H1 (cell line): Measurements from ENCODE around the gene PTMA. TPM values are rescaled to one million over a fixed set of nuclear protein-coding genes. Genes with fewer than 3 reads are reported as not detected.

ENCODE experiments used
- CTCF ChIA-PET: fragments of 300-600 bp; sonication (Branson Sonifier 250); formaldehyde crosslinking; loops from one replicate; lab custom pipeline; 2021; ENCODE audit not compliant: partially characterized antibody; lab: Charles Lee
- POLR2A ChIA-PET: fragments of 300-600 bp; sonication (Branson Sonifier 250); formaldehyde crosslinking; loops from one replicate; lab custom pipeline; 2021; ENCODE audit warnings: inconsistent platforms; ENCODE audit not compliant: partially characterized antibody; lab: Charles Lee
- DNase-seq, 2 experiments: peaks; one replicate each; pipeline versions ENCODE4 v3.0.0 to v3.0.0-alpha.2; 2010 to 2022; ENCODE audit warnings: low spot score in 2 of 2, low read depth in 1 of 2, mixed read lengths in 1 of 2
- FAIRE-seq: peaks from 2 replicates; lab custom pipeline; 2011; peaks lifted over from hg19 to GRCh38; lab: Jason Lieb, UNC
- H2AFZ ChIP-seq: 2 replicates; pipeline ENCODE4 v1.8.1; 2012; ENCODE audit warnings: low read length, inconsistent platforms
- H2AK5ac ChIP-seq: 2 replicates; pipeline ENCODE4 v1.6.1; 2013; ENCODE audit warnings: low read depth, low read length
- H2BK120ac ChIP-seq: replicated peaks from 2 replicates; pipeline ENCODE3; 2013; ENCODE audit warnings: low read depth, low read length, inconsistent platforms
- H2BK12ac ChIP-seq: 2 replicates; pipeline ENCODE4 v1.6.1; 2013; ENCODE audit warnings: low read depth, low read length
- H2BK15ac ChIP-seq: 2 replicates; pipeline ENCODE4 v1.6.1; 2013; ENCODE audit warnings: low read length
- H2BK20ac ChIP-seq: 2 replicates; pipeline ENCODE4 v1.6.1; 2013; ENCODE audit warnings: low read length
- H2BK5ac ChIP-seq: 2 replicates; pipeline ENCODE4 v1.6.1; 2013; ENCODE audit warnings: low read depth, low read length
- H3K14ac ChIP-seq: 2 replicates; pipeline ENCODE4 v1.6.1; 2013; ENCODE audit warnings: inconsistent platforms; ENCODE audit not compliant: insufficient read length
- H3K18ac ChIP-seq: 2 replicates; pipeline ENCODE4 v1.6.1; 2013; ENCODE audit warnings: low read length; ENCODE audit errors: extremely low read depth
- H3K23ac ChIP-seq: 2 replicates; pipeline ENCODE4 v1.6.1; 2013; ENCODE audit warnings: inconsistent platforms; ENCODE audit not compliant: insufficient read length
- H3K23me2 ChIP-seq: 2 replicates; pipeline ENCODE4 v1.6.1; 2013; ENCODE audit warnings: low read depth, low read length
- H3K27ac ChIP-seq: 2 replicates; pipeline ENCODE4 v1.6.1; 2011; ENCODE audit warnings: low read depth, low read length, inconsistent platforms
- H3K27me3 ChIP-seq, 4 experiments: replicated peaks in 1 of 4; 1 replicate in 1 of 4; 2 replicates in 3 of 4; pipeline versions ENCODE4 v1.6.1 to v1.8.1; 2011 to 2013; ENCODE audit warnings: low read length in 3 of 4, mild to moderate bottlenecking in 3 of 4, inconsistent platforms in 2 of 4, mixed read lengths in 2 of 4, moderate library complexity in 1 of 4; ENCODE audit not compliant: control insufficient read depth in 3 of 4, insufficient read depth in 3 of 4; ENCODE audit errors: extremely low read depth in 1 of 4
- H3K36me3 ChIP-seq, 4 experiments: 2 replicates each; pipeline versions ENCODE4 v1.6.1 to v1.8.1; 2011 to 2013; ENCODE audit warnings: mild to moderate bottlenecking in 4 of 4, low read length in 3 of 4, moderate library complexity in 2 of 4, control low read depth in 1 of 4, inconsistent platforms in 1 of 4; ENCODE audit not compliant: insufficient read depth in 4 of 4, control insufficient read depth in 2 of 4
- H3K4ac ChIP-seq: replicated peaks from 2 replicates; pipeline ENCODE3; 2013; ENCODE audit warnings: low read length, low read depth, mixed read lengths, inconsistent platforms; ENCODE audit not compliant: insufficient read length
- H3K4me1 ChIP-seq, 4 experiments: replicated peaks in 1 of 4; 1 replicate in 1 of 4; 2 replicates in 3 of 4; pipeline versions ENCODE4 v1.6.1 to v1.8.1; 2011 to 2013; ENCODE audit warnings: low read length in 3 of 4, inconsistent platforms in 2 of 4, mixed read lengths in 1 of 4; ENCODE audit not compliant: insufficient read depth in 4 of 4, control insufficient read depth in 3 of 4
- H3K4me2 ChIP-seq, 2 experiments: 2 replicates each; pipeline versions ENCODE4 v1.6.1 to v1.8.1; 2011 to 2013; ENCODE audit warnings: low read depth in 2 of 2, low read length in 2 of 2, control low read depth in 1 of 2, inconsistent platforms in 1 of 2, mild to moderate bottlenecking in 1 of 2; ENCODE audit not compliant: insufficient read depth in 1 of 2
- H3K4me3 ChIP-seq, 4 experiments: fragments of 200-600, 300-600 bp in 1 of 4; sonication (generic), shearing (Covaris generic), sonication (Bioruptor Twin) in 1 of 4; 2 replicates each; pipeline versions ENCODE4 v1.5.1 to v1.8.1; 2011 to 2016; ENCODE audit warnings: low read length in 4 of 4, low read depth in 3 of 4, control low read depth in 2 of 4, inconsistent platforms in 2 of 4, mild to moderate bottlenecking in 2 of 4, mixed read lengths in 1 of 4, moderate library complexity in 1 of 4; ENCODE audit not compliant: insufficient read depth in 2 of 4; ENCODE audit errors: extremely low read depth in 1 of 4
- H3K56ac ChIP-seq: replicated peaks from 2 replicates; pipeline ENCODE3; 2013; ENCODE audit warnings: low read depth, mild to moderate bottlenecking, mixed read lengths, low read length, inconsistent platforms; ENCODE audit not compliant: insufficient read length
- H3K79me1 ChIP-seq: 2 replicates; pipeline ENCODE4 v1.6.1; 2013; ENCODE audit warnings: low read depth, low read length, control low read depth
- H3K79me2 ChIP-seq, 2 experiments: 2 replicates each; pipeline versions ENCODE4 v1.6.1 to v1.8.1; 2012 to 2013; ENCODE audit warnings: low read length in 2 of 2, mild to moderate bottlenecking in 2 of 2, inconsistent platforms in 1 of 2; ENCODE audit not compliant: insufficient read depth in 2 of 2, control insufficient read depth in 1 of 2
- H3K9ac ChIP-seq, 4 experiments: replicated peaks in 1 of 4; 1 replicate in 1 of 4; 2 replicates in 3 of 4; pipeline versions ENCODE4 v1.6.1 to v1.8.1; 2011 to 2013; ENCODE audit warnings: low read depth in 3 of 4, low read length in 3 of 4, control low read depth in 2 of 4, mild to moderate bottlenecking in 2 of 4, moderate library complexity in 2 of 4, inconsistent platforms in 1 of 4; ENCODE audit errors: extremely low read depth in 1 of 4
- H3K9me3 ChIP-seq, 2 experiments: 2 replicates each; pipeline versions ENCODE4 v1.6.1 to v1.8.1; 2012 to 2013; ENCODE audit warnings: mild to moderate bottlenecking in 2 of 2, moderate library complexity in 2 of 2, control low read depth in 1 of 2, inconsistent platforms in 1 of 2, low read depth in 1 of 2, low read length in 1 of 2, mixed read lengths in 1 of 2; ENCODE audit not compliant: insufficient read depth in 2 of 2
- H4K20me1 ChIP-seq, 2 experiments: replicated peaks in 1 of 2; 2 replicates each; pipeline versions ENCODE3 to v1.8.1; 2011 to 2013; ENCODE audit warnings: inconsistent platforms in 2 of 2, low read length in 2 of 2, mild to moderate bottlenecking in 1 of 2; ENCODE audit not compliant: insufficient read depth in 2 of 2, control insufficient read depth in 1 of 2
- H4K5ac ChIP-seq: 2 replicates; pipeline ENCODE4 v1.6.1; 2013; ENCODE audit warnings: low read length, low read depth, mixed read lengths, inconsistent platforms; ENCODE audit not compliant: insufficient read length
- H4K8ac ChIP-seq: 2 replicates; pipeline ENCODE4 v1.8.0; 2013; ENCODE audit warnings: mild to moderate bottlenecking, moderate library complexity, low read length, inconsistent platforms; ENCODE audit not compliant: insufficient read depth; ENCODE audit errors: extremely low read depth
- H4K91ac ChIP-seq: replicated peaks from 2 replicates; pipeline ENCODE3; 2013; ENCODE audit warnings: low read length, mixed read lengths, inconsistent platforms; ENCODE audit not compliant: insufficient read length
- BACH1 ChIP-seq: IDR thresholded peaks from 2 replicates; pipeline ENCODE4 v1.6.1; 2012; ENCODE audit warnings: low read length, improper control_type of control experiment
- EGR1 ChIP-seq: IDR thresholded peaks from 2 replicates; pipeline ENCODE4 v1.6.1; 2011; ENCODE audit warnings: low read depth, low read length, borderline replicate concordance
- EZH2 ChIP-seq: fragments of 200-600 bp; sonication (generic); IDR thresholded peaks from 2 replicates; pipeline ENCODE4 v1.7.1; 2012; ENCODE audit warnings: low read depth, mild to moderate bottlenecking, moderate library complexity, low read length, inconsistent platforms; ENCODE audit not compliant: severe bottlenecking
- MAX ChIP-seq: IDR thresholded peaks from 2 replicates; pipeline ENCODE4 v1.6.1; 2012; ENCODE audit warnings: inconsistent platforms
- PHF8 ChIP-seq: fragments of 200-600 bp; sonication (generic); conservative IDR thresholded peaks from 2 replicates; pipeline ENCODE4 v1.7.1; 2012; ENCODE audit warnings: low read depth, mild to moderate bottlenecking, inconsistent platforms, low read length, moderate library complexity
- POLR2A ChIP-seq, 2 experiments: IDR thresholded peaks; 1 replicate in 1 of 2; 2 replicates in 1 of 2; pipeline ENCODE4 v1.6.1; 2011; ENCODE audit warnings: low read depth in 2 of 2, low read length in 2 of 2, mild to moderate bottlenecking in 2 of 2; ENCODE audit errors: control extremely low read depth in 1 of 2
- SIRT6 ChIP-seq: IDR thresholded peaks from one replicate; pipeline ENCODE4 v1.7.1; 2012; ENCODE audit warnings: low read length, inconsistent platforms
- SP2 ChIP-seq: IDR thresholded peaks from 2 replicates; pipeline ENCODE4 v1.6.1; 2012; ENCODE audit warnings: mild to moderate bottlenecking, low read length, inconsistent platforms
- TAF7 ChIP-seq: optimal IDR thresholded peaks from 2 replicates; pipeline ENCODE3; 2011; ENCODE audit warnings: low read depth, mild to moderate bottlenecking, inconsistent platforms, low read length, moderate library complexity, borderline replicate concordance
- TEAD4 ChIP-seq: IDR thresholded peaks from 2 replicates; pipeline ENCODE4 v1.6.1; 2012; ENCODE audit warnings: low read depth, low read length, inconsistent platforms, mixed read lengths
- USF2 ChIP-seq: IDR thresholded peaks from 2 replicates; pipeline ENCODE4 v1.6.1; 2011; ENCODE audit warnings: low read length, improper control_type of control experiment
- ZNF274 ChIP-seq: IDR thresholded peaks from 2 replicates; pipeline ENCODE4 v1.7.0; 2012; ENCODE audit warnings: low read length, borderline replicate concordance; ENCODE audit errors: extremely low read depth
- WGBS, 2 experiments: shearing (Covaris generic) in 1 of 2; methylation state at CpG; one replicate each; pipeline versions ENCODE4 v1.1.6 to v1.1.7; 2013 to 2015; ENCODE audit warnings: low lambda C conversion rate in 2 of 2, mixed read lengths in 2 of 2, inconsistent platforms in 1 of 2, low coverage in 1 of 2, missing lambda C conversion rate in 1 of 2; ENCODE audit not compliant: insufficient replicate concordance in 2 of 2, insufficient coverage in 1 of 2, insufficient read length in 1 of 2; ENCODE audit errors: extremely low coverage in 1 of 2, missing lambda C conversion rate in 1 of 2; 5-methylcytosine and 5-hydroxymethylcytosine counted together
- polyA plus RNA-seq, 7 experiments: library from polyadenylated mRNA; depleted of rRNA in 3 of 7; stranded (reverse) in 5 of 7; unstranded in 2 of 7; fragments of >200 nt in 5 of 7; fragments of 200-250 nt in 2 of 7; gene quantifications; 1 replicate in 5 of 7; 2 replicates in 1 of 7; 4 replicates in 1 of 7; pipeline versions ENCODE4 v1.2.1 to v1.2.3, GENCODE V29; 2011 to 2013; ENCODE audit warnings: missing spikeins in 2 of 7, mixed read lengths in 2 of 7
- total RNA-seq: library from RNA; stranded (reverse); fragmentation: NEBNext Ultra II Directional; extraction: Animal tissue kit (Norgen Biotek cat#: 25700); gene quantifications from 2 replicates; pipeline ENCODE4 v1.2.1, GENCODE V29; 2021

Gene PTMA
- total and polyA plus RNA-seq, 2 of the 8 experiments (the other 6 are each of a cell fraction or from before 2014, with no cell fraction given): 683 to 2,680 TPM

DNA sequence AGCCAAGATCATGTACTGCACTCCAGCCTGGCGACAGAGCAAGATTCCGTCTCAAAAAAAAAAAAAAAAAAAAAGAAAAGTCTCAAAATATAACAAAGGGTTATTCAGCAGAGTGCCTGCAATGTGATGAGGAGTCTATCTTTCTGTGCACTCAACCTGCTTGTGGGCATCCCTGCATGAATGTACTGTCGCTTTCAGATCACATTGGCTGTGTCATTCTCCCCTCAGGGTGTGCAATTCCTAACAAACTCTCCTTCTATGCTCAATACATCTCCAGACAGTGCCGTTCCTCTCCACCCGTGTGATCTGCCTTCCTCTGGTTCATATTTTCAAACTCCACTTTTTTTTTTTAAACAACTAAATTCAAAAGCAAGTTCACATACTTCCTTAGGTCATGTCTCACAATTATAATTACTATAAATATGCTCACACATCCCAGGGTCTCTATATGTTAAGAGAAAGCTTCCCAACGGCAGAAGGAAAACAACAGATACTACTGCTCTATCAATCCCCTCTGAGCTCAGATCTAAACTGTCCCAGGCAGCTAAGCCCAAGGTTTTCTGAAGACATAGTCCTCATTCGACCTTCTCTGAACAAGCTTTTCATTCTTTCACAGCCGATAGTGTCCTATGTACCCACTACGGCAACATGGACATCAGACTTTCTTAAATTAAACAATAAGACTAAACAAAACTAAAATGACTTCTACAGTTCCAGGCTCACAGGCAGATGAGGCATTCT is 35.2 kb downstream of the PTMA start:
- H2BK12ac ChIP-seq: no peak overlapping the region
- H3K36me3 ChIP-seq: no peaks in the 10 kb centered on the region; a peak in 1 of 8 replicates
- no peak overlapping the region for H3K18ac ChIP-seq
- WGBS, 2 experiments: 86% methylated on average over 8 of the region's 9 CpGs; no CpG with 5 or more reads in 1 of the 2 experiments
- no peak overlapping the region for H3K4me2 ChIP-seq
- H2BK5ac ChIP-seq: no peak overlapping the region
- no peak overlapping the region for H3K27ac ChIP-seq
- no peak overlapping the region for H2BK120ac ChIP-seq
- H3K9me3 ChIP-seq: 0 out of 4 replicates have a peak, but pooled peaks cover 0 to 2% of the 10 kb centered on the region in 2 experiments
- no peaks in the 10 kb centered on the region for H3K79me2 ChIP-seq
- no peak for FAIRE-seq
- H2AK5ac ChIP-seq: no peak overlapping the region
- no peaks in the 10 kb centered on the region for H3K23me2 ChIP-seq
- DNase-seq: no peak
- no peak overlapping the region for H3K9ac ChIP-seq
- H3K27me3 ChIP-seq: no peaks in the 10 kb centered on the region
- ChIA-PET CTCF (interaction anchor here (0.6 to 3.2 kb wide), 9 partner anchors 10 to 131 kb away, joined by 3 to 17 read pairs (median 4); no protein-coding TSS in a partner anchor), POLR2A (interaction anchor here (0.9 to 1.6 kb wide), 4 partner anchors 10 to 280 kb away, joined by 3 to 4 read pairs (median 3); partner anchors contain the start of gene NCL)
- H4K5ac ChIP-seq: no peak overlapping the region
- no peak overlapping the region for H4K91ac ChIP-seq
- H2AFZ ChIP-seq: no peak overlapping the region
- H3K14ac ChIP-seq: no peak overlapping the region
- no peak overlapping the region for H4K8ac ChIP-seq
- H3K79me1 ChIP-seq: no peaks in the 10 kb centered on the region
- no peak overlapping the region for H2BK20ac ChIP-seq
- no peak overlapping the region for H3K4ac ChIP-seq
- H3K4me1 ChIP-seq: peaks cover 0 to 11% (median 3%) of the 10 kb centered on the region in 4 experiments; a peak in 3 of 7 replicates
- H4K20me1 ChIP-seq: peaks cover 0 to 2% of the 10 kb centered on the region in 2 experiments
- H2BK15ac ChIP-seq: no peak overlapping the region
- no peak overlapping the region for H3K56ac ChIP-seq
- no peak overlapping the region for H3K4me3 ChIP-seq
- no peak overlapping the region for H3K23ac ChIP-seq
- TF ChIP-seq BACH1: no peak
- no peak for TF ChIP-seq EGR1
- TF ChIP-seq POLR2A (IDR thresholded peaks at IDR 0.05; ENCODE audit: control extremely low read depth in 1 of 2, low read depth in 2 of 2, low read length in 2 of 2): no peak
- TF ChIP-seq ZNF274: no peak
- no peak for TF ChIP-seq TEAD4
- no peak for TF ChIP-seq USF2
- TF ChIP-seq SIRT6: no peak
- no peak for TF ChIP-seq MAX
- no peak for TF ChIP-seq EZH2
- no peak for TF ChIP-seq TAF7
- TF ChIP-seq SP2: no peak
- TF ChIP-seq PHF8: no peak
